Esophagus squamous epithelium (tissue), 4 donors: Measurements from ENCODE around the gene RBFOX2.

ENCODE experiments used
- CTCF ChIP-seq, 6 experiments: fragments of 450-650 bp in 4 of 6; fragments of 200-600 bp in 2 of 6; sonication (generic) in 2 of 6; IDR thresholded peaks; one replicate each; pipeline ENCODE4 v1.5.1; 2016 to 2019; ENCODE audit warnings: antibody characterized with exemption in 6 of 6, mild to moderate bottlenecking in 4 of 6, moderate library complexity in 4 of 6
- POLR2A ChIP-seq, 4 donors: fragments of 450-650 bp; IDR thresholded peaks; one replicate each; pipeline ENCODE4 v1.6.1; 2017; ENCODE audit warnings: antibody characterized with exemption in 4 of 4, mild to moderate bottlenecking in 4 of 4, moderate library complexity in 3 of 4

GRCh38 chr22:35913925-35914324 is 114.7 kb downstream of the RBFOX2 start:
- no peak for TF ChIP-seq CTCF (IDR thresholded peaks at IDR 0.05)
- no peak for TF ChIP-seq POLR2A (IDR thresholded peaks at IDR 0.05)
